ENCODE results near the gene KHDC1. TPM values are rescaled to one million over a fixed set of nuclear protein-coding genes. Genes with fewer than 3 reads are reported as not detected.

Gene KHDC1
- total and polyA plus RNA-seq, 2 donors (not counting 1 experiment from before 2014, with no cell fraction given): 5.3 to 5.6 TPM

- Histone ChIP-seq H3K79me2 (ENCODE audit: control insufficient read depth, insufficient read depth, low read length) (no peaks in the 10 kb centered on the region), H3K27ac (ENCODE audit: insufficient read depth, low read length) (no peak overlapping the region), H3K9me3 (ENCODE audit: control insufficient read depth, insufficient read depth, low read depth, low read length) (no peaks in the 10 kb centered on the region), H2AFZ (ENCODE audit: low read length) (no peak overlapping the region), H3K4me2 (ENCODE audit: extremely low read depth, insufficient read depth, low read length) (no peak overlapping the region), H3K27me3 (ENCODE audit: control insufficient read depth, insufficient read depth, low read length) (no peaks in the 10 kb centered on the region), H3K4me1 (ENCODE audit: control insufficient read depth, extremely low read depth, insufficient read depth, low read length) (no peaks in the 10 kb centered on the region), H4K20me1 (ENCODE audit: control insufficient read depth, extremely low read depth, insufficient read depth, low read length) (no peaks in the 10 kb centered on the region), H3K9ac (ENCODE audit: insufficient read depth, low read length) (no peak overlapping the region), H3K4me3 (replicated peaks in 1 of 4; ENCODE audit: control extremely low read depth in 1 of 4, insufficient read depth in 1 of 4, low read depth in 3 of 4, low read length in 4 of 4) (no peak overlapping the region), H3K36me3 (ENCODE audit: control insufficient read depth, insufficient read depth, low read length) (no peaks in the 10 kb centered on the region)
- TF ChIP-seq CTCF (conservative IDR thresholded peaks at IDR 0.05 in 1 of 2, IDR thresholded peaks at IDR 0.05 in 1 of 2; ENCODE audit: low read depth in 1 of 2, low read length in 2 of 2) (no peak), EZH2 (IDR thresholded peaks at IDR 0.05; ENCODE audit: low read length, missing control alignments) (no peak)
- no peak for DNase-seq (ENCODE audit: low read depth in 2 of 2)
Observed at GRCh38 chr6:73204252-73204651, 58.7 kb downstream of the KHDC1 start.

- Histone ChIP-seq H3K36me3 (ENCODE audit: control insufficient read depth, insufficient read depth, low read length) (no peaks in the 10 kb centered on the region), H4K20me1 (ENCODE audit: control insufficient read depth, extremely low read depth, insufficient read depth, low read length) (no peaks in the 10 kb centered on the region), H3K27me3 (ENCODE audit: control insufficient read depth, insufficient read depth, low read length) (no peaks in the 10 kb centered on the region), H3K9ac (ENCODE audit: insufficient read depth, low read length) (no peak overlapping the region), H3K9me3 (ENCODE audit: control insufficient read depth, insufficient read depth, low read depth, low read length) (no peaks in the 10 kb centered on the region), H3K27ac (ENCODE audit: insufficient read depth, low read length) (no peak overlapping the region), H3K79me2 (ENCODE audit: control insufficient read depth, insufficient read depth, low read length) (no peaks in the 10 kb centered on the region), H3K4me1 (ENCODE audit: control insufficient read depth, extremely low read depth, insufficient read depth, low read length) (no peaks in the 10 kb centered on the region), H3K4me3 (replicated peaks in 1 of 4; ENCODE audit: control extremely low read depth in 1 of 4, insufficient read depth in 1 of 4, low read depth in 3 of 4, low read length in 4 of 4) (no peak overlapping the region), H3K4me2 (ENCODE audit: extremely low read depth, insufficient read depth, low read length) (no peak overlapping the region), H2AFZ (ENCODE audit: low read length) (no peak overlapping the region)
- peak; percentile 8 to 17 for DNase-seq (ENCODE audit: low read depth in 2 of 2)
- TF ChIP-seq CTCF (conservative IDR thresholded peaks at IDR 0.05 in 1 of 2, IDR thresholded peaks at IDR 0.05 in 1 of 2; ENCODE audit: low read depth in 1 of 2, low read length in 2 of 2) (no peak), EZH2 (IDR thresholded peaks at IDR 0.05; ENCODE audit: low read length, missing control alignments) (no peak)
Observed at GRCh38 chr6:73203098-73203497, 59.9 kb downstream of the KHDC1 start.

- Histone ChIP-seq H3K9ac (ENCODE audit: insufficient read depth, low read length) (no peak overlapping the region), H3K4me3 (replicated peaks in 1 of 4; ENCODE audit: control extremely low read depth in 1 of 4, insufficient read depth in 1 of 4, low read depth in 3 of 4, low read length in 4 of 4) (no peak overlapping the region), H3K36me3 (ENCODE audit: control insufficient read depth, insufficient read depth, low read length) (no peaks in the 10 kb centered on the region), H2AFZ (ENCODE audit: low read length) (no peak overlapping the region), H3K4me2 (ENCODE audit: extremely low read depth, insufficient read depth, low read length) (no peak overlapping the region), H4K20me1 (ENCODE audit: control insufficient read depth, extremely low read depth, insufficient read depth, low read length) (no peaks in the 10 kb centered on the region), H3K79me2 (ENCODE audit: control insufficient read depth, insufficient read depth, low read length) (no peaks in the 10 kb centered on the region), H3K27ac (ENCODE audit: insufficient read depth, low read length) (no peak overlapping the region), H3K4me1 (ENCODE audit: control insufficient read depth, extremely low read depth, insufficient read depth, low read length) (no peaks in the 10 kb centered on the region), H3K9me3 (ENCODE audit: control insufficient read depth, insufficient read depth, low read depth, low read length) (no peaks in the 10 kb centered on the region), H3K27me3 (ENCODE audit: control insufficient read depth, insufficient read depth, low read length) (no peaks in the 10 kb centered on the region)
- peak in 1 of 2 donors; percentile 6 for DNase-seq (ENCODE audit: low read depth in 2 of 2)
- no peak for TF ChIP-seq EZH2 (IDR thresholded peaks at IDR 0.05; ENCODE audit: low read length, missing control alignments)
Observed at GRCh38 chr6:73200735-73201134, 62.3 kb downstream of the KHDC1 start.

Data from fibroblast of lung (primary cell).